ENCODE results near the gene PLA2G10.

DNA sequence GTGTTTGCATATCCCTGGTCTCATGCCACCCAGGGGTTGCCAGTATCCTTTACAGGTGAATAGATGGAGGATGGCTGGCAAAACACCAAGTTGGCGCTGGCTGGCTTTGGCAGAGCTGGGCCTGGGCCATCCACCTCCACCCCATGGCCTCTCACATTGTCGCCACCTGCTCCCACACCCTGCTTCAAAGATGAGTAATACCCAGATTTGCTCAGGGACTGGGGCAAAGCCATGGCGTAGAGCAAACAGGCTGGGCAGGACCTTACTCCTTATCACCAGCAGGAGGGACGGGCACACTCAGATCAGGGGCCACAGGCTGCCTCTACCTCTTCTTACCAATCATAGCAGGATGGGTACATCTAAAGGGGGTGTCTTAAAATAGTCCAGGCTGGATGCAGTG lies 24.3 kb downstream of the PLA2G10 start:
- TF ChIP-seq, protein P1, sequence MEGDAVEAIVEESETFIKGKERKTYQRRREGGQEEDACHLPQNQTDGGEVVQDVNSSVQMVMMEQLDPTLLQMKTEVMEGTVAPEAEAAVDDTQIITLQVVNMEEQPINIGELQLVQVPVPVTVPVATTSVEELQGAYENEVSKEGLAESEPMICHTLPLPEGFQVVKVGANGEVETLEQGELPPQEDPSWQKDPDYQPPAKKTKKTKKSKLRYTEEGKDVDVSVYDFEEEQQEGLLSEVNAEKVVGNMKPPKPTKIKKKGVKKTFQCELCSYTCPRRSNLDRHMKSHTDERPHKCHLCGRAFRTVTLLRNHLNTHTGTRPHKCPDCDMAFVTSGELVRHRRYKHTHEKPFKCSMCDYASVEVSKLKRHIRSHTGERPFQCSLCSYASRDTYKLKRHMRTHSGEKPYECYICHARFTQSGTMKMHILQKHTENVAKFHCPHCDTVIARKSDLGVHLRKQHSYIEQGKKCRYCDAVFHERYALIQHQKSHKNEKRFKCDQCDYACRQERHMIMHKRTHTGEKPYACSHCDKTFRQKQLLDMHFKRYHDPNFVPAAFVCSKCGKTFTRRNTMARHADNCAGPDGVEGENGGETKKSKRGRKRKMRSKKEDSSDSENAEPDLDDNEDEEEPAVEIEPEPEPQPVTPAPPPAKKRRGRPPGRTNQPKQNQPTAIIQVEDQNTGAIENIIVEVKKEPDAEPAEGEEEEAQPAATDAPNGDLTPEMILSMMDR (IDR thresholded peaks at IDR 0.05): no peak
- no peak for TF ChIP-seq EP300 (IDR thresholded peaks at IDR 0.05)
